Measurements from ENCODE around the gene BCAS4. TPM values are rescaled to one million over a fixed set of nuclear protein-coding genes. Genes with fewer than 3 reads are reported as not detected.

BCAS4 gene
- polyA plus RNA-seq, 1 experiment, result 37.3 TPM

DNA sequence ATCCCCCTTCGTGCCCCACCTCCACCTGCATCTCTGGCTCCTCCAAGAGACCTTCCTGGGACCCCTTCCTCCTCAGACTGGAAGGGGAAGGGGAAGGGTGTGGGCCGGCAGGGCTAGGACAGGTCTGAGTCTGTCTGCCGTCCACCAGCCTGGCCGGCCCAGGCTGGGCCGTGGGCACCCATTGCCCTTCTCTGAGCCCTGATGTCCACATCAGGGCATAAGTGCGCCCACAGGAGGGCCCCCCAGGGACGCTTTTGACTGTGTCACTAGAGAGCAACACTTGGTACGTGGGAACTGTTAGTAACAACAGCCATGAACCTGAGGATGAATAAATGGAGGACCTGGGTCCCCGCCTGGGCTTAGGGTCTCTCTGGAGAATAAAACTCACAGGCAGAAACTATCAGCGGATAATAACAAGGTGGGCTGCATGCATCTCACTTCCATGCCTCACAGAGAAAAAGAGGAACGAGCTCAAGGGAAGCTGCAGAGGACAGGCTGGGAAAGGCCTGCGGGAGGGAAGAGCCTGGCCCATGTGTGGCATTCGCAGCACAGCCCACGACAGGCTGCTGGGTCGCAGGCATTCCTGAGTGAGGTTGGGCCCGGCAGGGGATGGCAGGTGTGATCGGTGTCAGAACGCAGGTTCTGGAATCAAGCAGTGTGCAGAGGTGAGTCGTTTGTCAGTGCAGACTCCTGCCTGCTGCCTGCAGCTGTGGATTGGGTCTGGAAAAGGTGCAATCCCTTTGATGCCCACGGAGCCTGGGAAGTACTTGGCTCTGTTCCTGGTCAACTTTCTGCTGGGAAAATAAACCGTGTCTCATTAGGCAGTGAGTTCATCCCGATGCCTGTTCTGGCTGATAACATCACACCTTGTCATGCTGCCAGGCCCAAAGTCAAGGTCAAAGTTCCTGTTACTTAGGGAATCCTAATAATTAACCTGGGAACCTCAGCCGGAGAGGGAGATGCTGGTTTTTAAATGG lies 60.9 kb downstream of the BCAS4 start:
- POLR2A ChIA-PET, result no interaction called here
- no peak overlapping the region for H3K27ac ChIP-seq (ENCODE audit: low read depth, low read length)
- no peaks in the 10 kb centered on the region for H3K9me3 ChIP-seq (ENCODE audit: control insufficient read depth, insufficient read depth, low read length)
- TF ChIP-seq, protein P1, sequence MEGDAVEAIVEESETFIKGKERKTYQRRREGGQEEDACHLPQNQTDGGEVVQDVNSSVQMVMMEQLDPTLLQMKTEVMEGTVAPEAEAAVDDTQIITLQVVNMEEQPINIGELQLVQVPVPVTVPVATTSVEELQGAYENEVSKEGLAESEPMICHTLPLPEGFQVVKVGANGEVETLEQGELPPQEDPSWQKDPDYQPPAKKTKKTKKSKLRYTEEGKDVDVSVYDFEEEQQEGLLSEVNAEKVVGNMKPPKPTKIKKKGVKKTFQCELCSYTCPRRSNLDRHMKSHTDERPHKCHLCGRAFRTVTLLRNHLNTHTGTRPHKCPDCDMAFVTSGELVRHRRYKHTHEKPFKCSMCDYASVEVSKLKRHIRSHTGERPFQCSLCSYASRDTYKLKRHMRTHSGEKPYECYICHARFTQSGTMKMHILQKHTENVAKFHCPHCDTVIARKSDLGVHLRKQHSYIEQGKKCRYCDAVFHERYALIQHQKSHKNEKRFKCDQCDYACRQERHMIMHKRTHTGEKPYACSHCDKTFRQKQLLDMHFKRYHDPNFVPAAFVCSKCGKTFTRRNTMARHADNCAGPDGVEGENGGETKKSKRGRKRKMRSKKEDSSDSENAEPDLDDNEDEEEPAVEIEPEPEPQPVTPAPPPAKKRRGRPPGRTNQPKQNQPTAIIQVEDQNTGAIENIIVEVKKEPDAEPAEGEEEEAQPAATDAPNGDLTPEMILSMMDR (IDR thresholded peaks at IDR 0.05; ENCODE audit: low read depth, low read length), result no peak
- H3K4me3 ChIP-seq (ENCODE audit: low read depth, low read length), result no peak overlapping the region
- H3K27me3 ChIP-seq (ENCODE audit: control insufficient read depth, insufficient read depth, low read length), result no peaks in the 10 kb centered on the region
- CTCF ChIA-PET, result no interaction called here
- DNase-seq (ENCODE audit: low read depth, low spot score), result no peak

DNA sequence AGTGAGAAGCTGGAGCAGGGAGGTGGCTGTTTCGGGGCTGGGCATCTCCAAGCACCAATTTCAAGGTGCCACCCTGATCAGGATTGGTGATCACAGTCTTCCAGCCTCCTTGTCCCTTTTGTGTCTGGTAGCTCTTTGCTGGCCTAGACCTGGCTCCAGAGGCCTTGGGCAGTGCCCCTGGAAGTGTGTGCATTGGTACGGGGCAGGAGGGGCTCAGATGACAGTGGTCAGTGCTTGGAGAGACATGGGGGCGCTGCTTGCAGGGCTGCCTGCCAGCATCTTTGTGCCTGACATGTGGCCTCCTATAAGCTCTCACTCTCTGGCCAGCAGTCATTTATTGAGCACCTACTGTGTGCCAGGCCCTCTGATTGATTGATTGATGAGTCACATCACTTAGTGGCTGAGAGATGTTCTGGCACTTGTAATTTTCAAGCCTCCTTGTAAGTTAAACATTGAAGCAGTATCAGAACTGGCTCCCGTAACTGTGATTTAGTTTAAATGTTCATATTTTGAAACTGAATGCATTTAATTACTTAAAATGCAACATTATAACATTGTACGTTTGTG lies 61.7 kb downstream of the BCAS4 start:
- no peak overlapping the region for H3K4me3 ChIP-seq (ENCODE audit: low read depth, low read length)
- TF ChIP-seq, protein P1 (IDR thresholded peaks at IDR 0.05; ENCODE audit: low read depth, low read length), result no peak
- POLR2A ChIA-PET, result interaction anchor here (0.8 kb wide), 1 partner anchor 10 kb away, joined by 3 read pairs; no protein-coding TSS in a partner anchor
- no peaks in the 10 kb centered on the region for H3K9me3 ChIP-seq (ENCODE audit: control insufficient read depth, insufficient read depth, low read length)
- no peak for DNase-seq (ENCODE audit: low read depth, low spot score)
- no peak overlapping the region for H3K27ac ChIP-seq (ENCODE audit: low read depth, low read length)
- H3K27me3 ChIP-seq (ENCODE audit: control insufficient read depth, insufficient read depth, low read length), result no peaks in the 10 kb centered on the region
- CTCF ChIA-PET, result no interaction called here

DNA sequence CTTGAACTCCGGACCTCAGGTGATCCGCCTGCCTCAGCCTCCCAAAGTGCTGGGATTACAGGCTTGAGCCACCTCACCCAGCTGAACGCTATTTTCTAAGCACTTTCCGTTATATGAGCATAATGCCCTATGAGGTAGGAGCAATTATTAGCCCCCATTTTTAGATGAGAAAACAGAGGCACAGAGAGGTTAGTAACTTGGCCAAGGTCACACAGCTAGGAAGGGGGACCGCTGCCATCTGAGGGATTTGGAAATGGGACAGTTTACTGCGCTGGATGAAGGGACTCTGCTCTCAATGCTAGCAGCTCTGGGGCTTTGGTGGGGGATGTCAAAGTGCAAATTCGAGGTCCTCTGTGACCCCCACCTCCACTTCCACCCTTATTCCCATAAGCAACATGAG lies 62.5 kb downstream of the BCAS4 start:
- no peaks in the 10 kb centered on the region for H3K27me3 ChIP-seq (ENCODE audit: control insufficient read depth, insufficient read depth, low read length)
- CTCF ChIA-PET, result no interaction called here
- H3K4me3 ChIP-seq (ENCODE audit: low read depth, low read length), result no peak overlapping the region
- DNase-seq (ENCODE audit: low read depth, low spot score), result no peak
- TF ChIP-seq, protein P1 (IDR thresholded peaks at IDR 0.05; ENCODE audit: low read depth, low read length), result no peak
- no peak overlapping the region for H3K27ac ChIP-seq (ENCODE audit: low read depth, low read length)
- POLR2A ChIA-PET, result interaction anchor here (0.8 kb wide), 1 partner anchor 10 kb away, joined by 3 read pairs; no protein-coding TSS in a partner anchor
- no peaks in the 10 kb centered on the region for H3K9me3 ChIP-seq (ENCODE audit: control insufficient read depth, insufficient read depth, low read length)

DNA sequence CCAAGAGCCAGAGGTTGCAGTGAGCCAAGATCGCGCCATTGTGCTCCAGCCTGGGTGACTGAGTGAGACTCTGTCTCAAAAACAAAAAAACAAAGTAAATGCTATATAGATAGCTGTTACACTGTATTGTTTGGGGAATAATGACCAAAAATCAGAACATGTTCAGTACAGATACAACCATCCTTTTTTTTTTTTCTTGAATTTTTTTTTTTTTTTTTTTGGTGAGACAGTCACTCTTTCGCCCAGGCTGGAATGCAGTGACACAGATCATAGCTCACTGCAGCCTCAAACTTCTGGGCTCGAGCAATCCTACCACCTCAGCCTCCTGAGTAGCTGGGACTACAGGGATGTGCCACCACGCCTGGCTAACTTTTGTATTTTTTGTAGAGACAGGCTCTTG lies 63.7 kb downstream of the BCAS4 start:
- Histone ChIP-seq H3K9me3 (ENCODE audit: control insufficient read depth, insufficient read depth, low read length) (no peaks in the 10 kb centered on the region), H3K4me3 (ENCODE audit: low read depth, low read length) (no peak overlapping the region), H3K27me3 (ENCODE audit: control insufficient read depth, insufficient read depth, low read length) (no peaks in the 10 kb centered on the region), H3K27ac (ENCODE audit: low read depth, low read length) (no peak overlapping the region)
- POLR2A ChIA-PET, result no interaction called here
- TF ChIP-seq, protein P1 (IDR thresholded peaks at IDR 0.05; ENCODE audit: low read depth, low read length), result no peak
- DNase-seq (ENCODE audit: low read depth, low spot score), result no peak
- CTCF ChIA-PET, result no interaction called here

DNA sequence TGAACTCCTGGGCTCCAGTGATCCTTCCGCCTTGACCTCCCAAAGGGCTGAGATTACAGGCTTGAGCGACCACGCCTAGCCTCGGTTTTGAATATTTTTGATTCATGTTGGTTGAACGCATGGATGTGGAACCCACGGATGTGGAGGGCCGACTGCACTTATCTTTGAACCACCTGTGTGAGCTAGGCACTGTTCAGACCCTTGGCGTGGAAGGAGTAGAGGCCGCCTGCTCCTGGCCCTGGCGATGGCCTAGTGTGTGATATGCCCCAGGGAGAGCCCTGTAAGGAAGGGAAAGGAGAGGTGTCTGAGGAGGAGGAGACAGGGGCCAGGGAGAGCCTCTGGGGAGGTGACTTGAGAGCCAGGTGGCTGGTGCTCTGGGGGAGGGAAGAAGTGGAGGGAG lies 64.3 kb downstream of the BCAS4 start:
- no peaks in the 10 kb centered on the region for H3K27me3 ChIP-seq (ENCODE audit: control insufficient read depth, insufficient read depth, low read length)
- H3K9me3 ChIP-seq (ENCODE audit: control insufficient read depth, insufficient read depth, low read length), result no peaks in the 10 kb centered on the region
- no peak overlapping the region for H3K4me3 ChIP-seq (ENCODE audit: low read depth, low read length)
- H3K27ac ChIP-seq (ENCODE audit: low read depth, low read length), result no peak overlapping the region
- ChIA-PET CTCF (no interaction called here), POLR2A (no interaction called here)
- TF ChIP-seq, protein P1 (IDR thresholded peaks at IDR 0.05; ENCODE audit: low read depth, low read length), result no peak
- no peak for DNase-seq (ENCODE audit: low read depth, low spot score)

All from AG04450 (cell line).